AG09319 (cell line): Measurements from ENCODE around the gene TIRAP.
A peak's percentile ranks its signal among the peaks of the same experiment; 100 is the strongest.

Experiments used
- DNase-seq: peaks from one replicate; pipeline ENCODE4 v3.0.0-alpha.2; 2010; ENCODE audit warnings: low read depth; ENCODE audit errors: extremely low read depth
- TF ChIP-seq, protein P1 (sequence below): IDR thresholded peaks from 2 replicates; pipeline ENCODE4 v1.5.1; 2011; ENCODE audit warnings: low read depth, mild to moderate bottlenecking, inconsistent platforms, low read length, moderate library complexity

The TIRAP gene

GRCh38 chr11:126257764-126258163 is 25.1 kb upstream of the TIRAP start:
- TF ChIP-seq, protein P1, sequence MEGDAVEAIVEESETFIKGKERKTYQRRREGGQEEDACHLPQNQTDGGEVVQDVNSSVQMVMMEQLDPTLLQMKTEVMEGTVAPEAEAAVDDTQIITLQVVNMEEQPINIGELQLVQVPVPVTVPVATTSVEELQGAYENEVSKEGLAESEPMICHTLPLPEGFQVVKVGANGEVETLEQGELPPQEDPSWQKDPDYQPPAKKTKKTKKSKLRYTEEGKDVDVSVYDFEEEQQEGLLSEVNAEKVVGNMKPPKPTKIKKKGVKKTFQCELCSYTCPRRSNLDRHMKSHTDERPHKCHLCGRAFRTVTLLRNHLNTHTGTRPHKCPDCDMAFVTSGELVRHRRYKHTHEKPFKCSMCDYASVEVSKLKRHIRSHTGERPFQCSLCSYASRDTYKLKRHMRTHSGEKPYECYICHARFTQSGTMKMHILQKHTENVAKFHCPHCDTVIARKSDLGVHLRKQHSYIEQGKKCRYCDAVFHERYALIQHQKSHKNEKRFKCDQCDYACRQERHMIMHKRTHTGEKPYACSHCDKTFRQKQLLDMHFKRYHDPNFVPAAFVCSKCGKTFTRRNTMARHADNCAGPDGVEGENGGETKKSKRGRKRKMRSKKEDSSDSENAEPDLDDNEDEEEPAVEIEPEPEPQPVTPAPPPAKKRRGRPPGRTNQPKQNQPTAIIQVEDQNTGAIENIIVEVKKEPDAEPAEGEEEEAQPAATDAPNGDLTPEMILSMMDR = no peak
- DNase-seq = peak; percentile 39

GRCh38 chr11:126262216-126262615 is 20.7 kb upstream of the TIRAP start:
- TF ChIP-seq, protein P1 = no peak
- no peak for DNase-seq

DNA sequence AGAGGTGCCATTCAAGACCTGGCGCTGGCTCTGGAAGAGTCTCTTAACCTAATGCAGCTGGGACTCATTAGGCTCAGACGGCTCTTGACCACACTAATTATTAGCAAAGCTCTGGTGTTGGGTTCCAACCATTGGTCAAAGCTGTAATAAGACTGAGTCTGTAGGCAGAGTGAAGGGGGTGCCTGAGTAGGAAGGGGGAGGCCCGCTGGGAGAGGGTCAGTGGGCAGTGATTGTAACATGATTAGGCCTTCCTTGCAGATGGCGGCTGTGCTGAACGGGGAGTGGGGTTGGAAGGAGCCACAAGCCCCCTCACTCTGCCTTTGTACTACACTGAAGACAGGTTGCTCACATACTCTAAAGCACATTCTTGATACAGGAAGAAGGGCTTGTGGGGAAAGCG is 19.4 kb upstream of the TIRAP start:
- no peak for DNase-seq
- TF ChIP-seq, protein P1 = no peak

GRCh38 chr11:126265811-126266210 is 17.1 kb upstream of the TIRAP start:
- TF ChIP-seq, protein P1 = no peak; the same call in 1 of the 2 replicates
- DNase-seq = no peak

GRCh38 chr11:126267650-126268049 is 15.2 kb upstream of the TIRAP start:
- TF ChIP-seq, protein P1 = no peak
- no peak for DNase-seq

DNA sequence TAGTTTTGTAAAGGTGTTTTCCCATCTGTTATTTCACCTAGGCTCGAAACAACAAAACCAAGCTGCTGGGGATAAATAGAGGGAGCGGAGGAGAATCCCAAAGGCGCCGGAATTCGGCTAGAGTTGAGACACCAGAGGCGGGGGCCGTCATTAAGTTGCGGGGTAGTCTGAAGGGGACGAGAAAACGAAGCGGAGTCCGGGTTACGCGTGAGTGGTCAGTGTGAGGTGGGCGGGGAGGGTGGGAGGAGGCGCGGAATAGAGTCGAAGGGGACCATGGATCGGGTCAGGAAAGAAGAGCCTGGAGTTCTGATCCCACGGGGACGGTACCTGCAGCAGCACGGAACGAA is 14.6 kb upstream of the TIRAP start:
- DNase-seq = no peak
- TF ChIP-seq, protein P1 = no peak

- TF ChIP-seq, protein P1 = no peak
- DNase-seq = peak; percentile 97
Measured at GRCh38 chr11:126268708-126269579, 13.9 kb upstream of the TIRAP start, which contains the start of the genes FOXRED1 and SRPRA. Gene FOXRED1, plus strand, starts transcription at chr11:126269154. Its CDS starts 53 bp downstream, at chr11:126269207. Gene SRPRA, minus strand, starts transcription at chr11:126268895. Its CDS starts 91 bp downstream, at chr11:126268804.
